IPS-NIHi7 (cell line): ENCODE measurements around the gene SRPX.

Experiments
- DNase-seq: peaks from one replicate; pipeline ENCODE4 v3.0.0; 2012; ENCODE audit warnings: mixed read lengths; ENCODE audit errors: extremely low spot score

The SRPX gene

GRCh38 chrX:38211891-38212635 lies 8.6 kb downstream of the SRPX start:
- DNase-seq: no peak

DNA sequence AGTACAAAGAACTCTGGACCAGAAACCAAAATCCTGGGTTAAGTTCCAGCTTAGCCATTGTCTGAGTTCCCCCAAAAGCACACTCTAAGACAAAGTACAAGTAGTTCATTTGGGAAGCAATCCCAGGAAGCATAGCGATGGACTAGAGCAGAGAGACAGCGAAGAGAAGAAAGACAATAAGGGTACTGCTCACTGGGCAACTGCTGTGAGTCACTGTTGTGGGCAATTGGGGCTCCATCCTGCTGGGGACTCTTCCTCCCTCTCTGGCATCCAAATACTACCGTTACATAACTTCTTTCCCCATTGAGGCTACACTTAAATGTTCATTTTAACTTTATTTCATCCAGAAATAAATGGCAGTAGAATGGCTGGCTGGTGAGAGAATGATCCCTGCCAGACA lies 14.1 kb downstream of the SRPX start:
- DNase-seq: no peak

DNA sequence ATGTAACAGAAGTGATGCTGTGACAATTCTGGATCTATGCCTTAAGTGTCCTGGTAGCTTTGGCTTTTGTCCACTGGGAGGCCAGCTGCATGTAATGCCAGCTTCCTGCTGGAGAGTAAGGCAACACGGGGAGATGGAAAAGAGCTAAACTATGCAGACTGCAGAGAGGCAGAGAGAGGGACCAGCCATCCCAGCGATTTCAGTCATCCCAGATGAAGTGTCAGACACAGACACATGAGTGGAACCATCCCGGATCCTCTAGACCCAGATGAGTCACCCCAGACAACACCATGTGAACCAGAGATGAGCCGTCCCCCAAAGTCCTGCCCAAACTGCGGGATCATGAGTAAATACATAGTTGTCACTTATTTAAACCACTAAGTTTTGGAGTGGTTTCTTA lies 14.6 kb downstream of the SRPX start:
- DNase-seq: no peak

GRCh38 chrX:38205039-38205438 lies 15.6 kb downstream of the SRPX start:
- DNase-seq: no peak

DNA sequence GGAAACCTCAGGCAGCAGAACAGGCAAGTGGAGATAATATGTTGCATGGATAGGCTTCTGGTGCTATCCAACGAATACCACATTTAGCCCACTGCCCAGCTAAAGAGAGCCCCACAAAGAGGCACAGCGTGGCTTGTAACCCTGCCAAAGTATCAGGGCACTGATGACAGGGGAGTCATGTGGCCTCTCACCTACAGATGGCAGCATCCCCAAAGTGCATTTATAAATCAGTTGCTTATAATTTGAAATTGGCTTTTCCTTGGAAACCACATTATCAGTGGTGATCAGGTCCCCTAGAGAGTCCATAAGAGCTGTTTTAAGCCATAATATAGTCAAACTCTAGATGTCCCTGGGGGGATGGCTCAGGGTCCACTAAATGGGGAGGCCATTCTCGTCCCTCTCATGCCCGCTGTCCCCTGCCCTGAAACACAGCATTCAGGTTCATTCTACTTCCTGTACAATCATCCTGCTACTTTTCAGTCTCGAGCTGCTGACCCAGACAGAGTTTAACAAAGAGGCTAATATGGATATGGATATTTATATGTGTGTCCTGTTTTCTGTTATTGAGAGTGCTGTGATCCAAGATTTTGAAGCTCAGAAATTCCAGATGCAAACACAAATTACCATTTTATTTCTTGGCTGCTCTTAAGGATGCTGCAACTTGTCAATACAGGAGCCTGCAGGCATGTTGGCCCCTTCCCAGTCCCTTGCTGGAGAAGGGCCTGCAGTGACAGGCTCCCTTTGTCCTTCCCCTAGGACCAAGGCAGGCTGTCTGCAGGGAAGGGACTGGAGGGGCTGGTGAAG lies 28.5 kb downstream of the SRPX start:
- peak; percentile 51 for DNase-seq

DNA sequence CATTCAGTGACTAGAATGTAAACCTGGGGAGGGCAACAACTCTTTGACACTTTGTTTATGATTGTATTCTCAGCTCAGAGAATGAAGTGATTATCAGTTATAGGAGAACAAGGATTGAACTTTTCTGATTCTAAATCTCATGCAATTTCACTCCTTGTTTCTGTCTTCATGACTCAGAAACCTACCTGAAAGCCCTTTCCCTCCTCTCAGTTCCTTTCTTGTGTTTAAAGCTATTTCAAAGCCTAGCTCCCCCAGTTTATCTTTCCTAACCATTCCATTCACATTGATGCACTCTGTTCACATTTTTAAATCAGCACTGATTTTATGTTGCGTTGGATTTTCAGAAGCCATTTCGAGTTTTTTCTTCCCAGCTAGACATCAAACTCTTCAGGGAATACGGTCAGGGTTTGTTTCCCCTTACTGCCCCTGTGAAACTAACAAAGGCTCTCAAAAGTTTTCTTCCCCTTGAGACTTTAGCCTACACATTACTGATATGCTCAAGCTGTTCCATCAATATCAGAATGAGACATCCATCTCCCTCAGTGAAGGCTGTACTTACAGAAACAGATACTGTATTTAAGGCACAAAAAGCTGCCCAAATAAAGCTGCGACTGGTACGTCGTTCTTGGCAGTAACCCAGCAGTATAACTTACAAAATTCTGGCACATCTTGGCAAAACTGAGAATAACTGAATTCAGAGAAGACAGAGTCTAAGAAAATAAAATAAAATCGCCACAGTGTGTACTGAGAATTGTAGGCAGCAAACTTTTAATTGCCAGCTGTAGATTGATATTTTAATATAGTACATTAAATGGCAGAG lies 31.0 kb downstream of the SRPX start:
- no peak for DNase-seq

- DNase-seq: no peak
Measured at GRCh38 chrX:38183596-38183995, 37.1 kb downstream of the SRPX start.

DNA sequence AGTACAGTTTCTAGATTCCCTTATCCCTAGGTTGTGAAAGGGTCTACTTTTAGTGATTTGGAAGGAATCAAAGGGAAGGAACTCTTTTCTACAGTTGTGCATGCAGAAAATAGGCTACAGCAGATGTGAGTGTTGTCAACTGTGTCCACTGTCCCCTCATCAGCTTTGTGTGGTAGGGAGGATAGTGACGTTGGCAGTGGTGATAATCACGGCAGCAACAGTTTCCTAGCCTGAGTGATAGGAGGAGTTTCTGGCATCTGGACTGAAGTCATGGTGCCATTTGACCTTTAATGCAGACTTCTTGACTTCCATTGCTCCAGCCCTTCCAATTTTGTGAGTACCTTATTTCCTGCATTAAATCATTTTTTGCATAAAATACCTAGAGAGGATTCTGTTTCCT lies 39.3 kb downstream of the SRPX start:
- DNase-seq: no peak

- no peak for DNase-seq
Measured at GRCh38 chrX:38178396-38178795, 42.3 kb downstream of the SRPX start.

- peak; percentile 79 for DNase-seq
Measured at GRCh38 chrX:38175139-38175538, 45.5 kb downstream of the SRPX start.

GRCh38 chrX:38172596-38172995 lies 48.1 kb downstream of the SRPX start:
- DNase-seq: no peak

GRCh38 chrX:38170556-38170955 lies 50.1 kb downstream of the SRPX start:
- DNase-seq: no peak

GRCh38 chrX:38166478-38167083 lies 54.1 kb downstream of the SRPX start:
- DNase-seq: no peak

- DNase-seq: no peak
Measured at GRCh38 chrX:38165023-38165422, 55.6 kb downstream of the SRPX start.

- DNase-seq: no peak
Measured at GRCh38 chrX:38163193-38163592, 57.5 kb downstream of the SRPX start.

- no peak for DNase-seq
Measured at GRCh38 chrX:38156838-38157237, 63.8 kb downstream of the SRPX start.

GRCh38 chrX:38154818-38155217 lies 65.9 kb downstream of the SRPX start:
- DNase-seq: no peak

DNA sequence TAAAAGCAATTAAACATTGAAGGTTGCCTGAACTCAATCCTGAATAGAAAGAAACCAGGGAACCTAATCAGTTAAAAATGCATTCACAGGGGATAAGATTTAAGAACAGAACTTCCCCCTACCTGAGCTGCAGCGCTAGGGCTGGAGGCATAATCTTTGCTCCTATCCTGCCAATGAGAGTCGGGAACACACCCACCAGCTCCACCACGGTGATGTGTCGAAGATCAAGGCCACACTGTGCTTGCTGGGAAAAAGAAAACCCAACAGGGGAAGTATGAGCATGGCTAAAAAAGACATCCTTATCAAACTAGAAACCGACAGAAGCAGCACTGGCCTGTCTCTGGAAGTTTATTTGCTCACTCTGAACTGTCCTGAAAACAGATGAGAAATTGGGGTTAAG lies 66.3 kb downstream of the SRPX start:
- DNase-seq: no peak

GRCh38 chrX:38151441-38151840 lies 69.2 kb downstream of the SRPX start:
- DNase-seq: no peak

GRCh38 chrX:38150993-38151392 lies 69.7 kb downstream of the SRPX start:
- no peak for DNase-seq

DNA sequence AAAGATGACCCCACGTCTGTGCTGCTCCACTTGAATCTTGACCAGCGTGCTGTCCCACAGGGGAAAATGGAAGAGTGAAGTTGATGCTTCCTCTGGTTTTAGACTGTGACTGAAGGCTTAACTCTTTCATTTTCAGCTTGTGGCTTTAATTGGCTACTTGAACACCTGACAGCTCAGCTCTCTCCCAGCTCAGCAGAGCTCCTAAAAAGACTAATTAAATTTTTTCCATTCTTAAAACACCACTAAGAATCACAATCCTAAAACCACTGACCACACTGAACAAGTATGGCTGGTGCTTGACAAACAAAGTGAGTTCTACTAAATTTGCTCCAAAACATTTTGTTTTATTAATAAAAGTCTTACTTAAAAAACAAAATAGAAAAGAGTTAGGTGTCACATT lies 71.7 kb downstream of the SRPX start:
- no peak for DNase-seq

DNA sequence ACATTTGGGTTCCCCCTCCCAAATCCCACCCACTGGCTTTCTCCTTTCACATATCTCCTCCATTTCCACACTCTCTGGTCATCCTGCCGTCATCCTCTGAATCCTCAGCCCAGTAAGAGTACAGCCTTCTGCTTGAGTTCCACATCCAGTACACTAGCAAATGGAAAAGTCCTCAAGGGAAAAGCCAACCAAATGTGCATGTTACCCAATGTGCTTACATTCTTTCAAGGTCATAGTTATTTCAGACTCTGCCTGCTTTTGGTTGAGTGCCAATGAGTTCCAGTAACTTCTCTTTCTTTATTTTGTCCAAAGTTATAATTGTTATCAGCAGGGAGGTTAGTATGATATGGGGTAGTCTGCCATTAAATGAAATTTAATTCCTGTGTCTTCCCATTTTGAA lies 78.1 kb downstream of the SRPX start:
- no peak for DNase-seq
